ENCODE measurements around the gene ARRB1. TPM values are rescaled to one million over a fixed set of nuclear protein-coding genes. Genes with fewer than 3 reads are reported as not detected.
A peak's percentile ranks its signal among the peaks of the same experiment; 100 is the strongest.

The ARRB1 gene
- total and polyA plus RNA-seq, 2 of the 13 experiments (the other 11 are each of a cell fraction or from before 2014, with no cell fraction given): 22.5 to 35.7 TPM

DNA sequence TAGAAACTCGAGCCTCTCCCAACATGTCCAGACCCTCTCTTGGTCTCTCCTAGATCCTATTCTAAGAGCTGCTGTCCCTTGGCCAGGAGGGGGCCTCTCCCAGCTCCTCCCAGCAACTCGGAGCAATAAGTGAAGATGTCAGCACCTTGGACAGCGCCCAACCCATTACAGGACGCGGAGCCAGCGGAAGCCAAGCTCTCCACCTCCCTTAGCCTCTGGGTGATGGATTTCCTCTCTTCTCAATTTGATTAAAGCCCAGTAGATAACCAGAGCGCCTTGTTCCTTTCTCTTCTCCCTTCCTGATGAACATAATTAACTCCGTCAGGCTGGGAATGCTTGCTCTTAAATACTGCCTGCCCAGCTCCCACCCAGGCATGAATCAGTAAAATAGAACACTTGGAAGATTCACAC is 137.0 kb downstream of the ARRB1 start (continued):
- peak; percentile 89 for TF ChIP-seq IKZF4 (CRISPR knock-in tag; IDR thresholded peaks at IDR 0.05; ENCODE audit: borderline replicate concordance, low read depth, not compliant biosample characterization)
- TF ChIP-seq FLYWCH1 (CRISPR knock-in tag; IDR thresholded peaks at IDR 0.05): peak; percentile 63; the same call in 1 of the 2 replicates
- TF ChIP-seq XBP1 (CRISPR knock-in tag; IDR thresholded peaks at IDR 0.05): peak; percentile 83; the same call in 1 of the 2 replicates
- no peak for TF ChIP-seq GTF3A (CRISPR knock-in tag; conservative IDR thresholded peaks at IDR 0.05)
- no peak for TF ChIP-seq ZNF17 (CRISPR knock-in tag; IDR thresholded peaks at IDR 0.05)
- TF ChIP-seq SNAPC5 (CRISPR knock-in tag; IDR thresholded peaks at IDR 0.05; ENCODE audit: borderline replicate concordance): no peak; the same call in 1 of the 2 replicates
- peak; percentile 70 for TF ChIP-seq ATF3 (CRISPR knock-in tag; IDR thresholded peaks at IDR 0.05)
- no peak for TF ChIP-seq ZNF326 (CRISPR knock-in tag; IDR thresholded peaks at IDR 0.05; ENCODE audit: borderline replicate concordance)
- TF ChIP-seq, protein P1, sequence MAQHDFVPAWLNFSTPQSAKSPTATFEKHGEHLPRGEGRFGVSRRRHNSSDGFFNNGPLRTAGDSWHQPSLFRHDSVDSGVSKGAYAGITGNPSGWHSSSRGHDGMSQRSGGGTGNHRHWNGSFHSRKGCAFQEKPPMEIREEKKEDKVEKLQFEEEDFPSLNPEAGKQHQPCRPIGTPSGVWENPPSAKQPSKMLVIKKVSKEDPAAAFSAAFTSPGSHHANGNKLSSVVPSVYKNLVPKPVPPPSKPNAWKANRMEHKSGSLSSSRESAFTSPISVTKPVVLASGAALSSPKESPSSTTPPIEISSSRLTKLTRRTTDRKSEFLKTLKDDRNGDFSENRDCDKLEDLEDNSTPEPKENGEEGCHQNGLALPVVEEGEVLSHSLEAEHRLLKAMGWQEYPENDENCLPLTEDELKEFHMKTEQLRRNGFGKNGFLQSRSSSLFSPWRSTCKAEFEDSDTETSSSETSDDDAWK (CRISPR knock-in tag; IDR thresholded peaks at IDR 0.05): no peak
- no peak for TF ChIP-seq SAFB2 (CRISPR knock-in tag; IDR thresholded peaks at IDR 0.05; ENCODE audit: borderline replicate concordance, low read depth)
- TF ChIP-seq ZNF274 (CRISPR knock-in tag; IDR thresholded peaks at IDR 0.05): peak; percentile 86
- no peak for TF ChIP-seq NBN (conservative IDR thresholded peaks at IDR 0.05)
- TF ChIP-seq ZKSCAN1 (IDR thresholded peaks at IDR 0.05; ENCODE audit: low read length): no peak
- peak; percentile 89; the same call in 1 of the 2 replicates for TF ChIP-seq ZNF558 (CRISPR knock-in tag; IDR thresholded peaks at IDR 0.05; ENCODE audit: borderline replicate concordance)
- TF ChIP-seq ZNF335 (CRISPR knock-in tag; IDR thresholded peaks at IDR 0.05): peak; percentile 91
- peak; percentile 94; the same call in 1 of the 2 replicates for TF ChIP-seq PRMT3 (CRISPR knock-in tag; IDR thresholded peaks at IDR 0.05; ENCODE audit: borderline replicate concordance, low read depth)
- peak; percentile 92; the same call in 1 of the 2 replicates for TF ChIP-seq GPN1 (CRISPR knock-in tag; IDR thresholded peaks at IDR 0.05; ENCODE audit: borderline replicate concordance)
- no peak for TF ChIP-seq SETDB1 (CRISPR knock-in tag; IDR thresholded peaks at IDR 0.05; ENCODE audit: borderline replicate concordance)
- TF ChIP-seq ATRX (CRISPR knock-in tag; IDR thresholded peaks at IDR 0.05; ENCODE audit: borderline replicate concordance): no peak
- TF ChIP-seq, protein P2, sequence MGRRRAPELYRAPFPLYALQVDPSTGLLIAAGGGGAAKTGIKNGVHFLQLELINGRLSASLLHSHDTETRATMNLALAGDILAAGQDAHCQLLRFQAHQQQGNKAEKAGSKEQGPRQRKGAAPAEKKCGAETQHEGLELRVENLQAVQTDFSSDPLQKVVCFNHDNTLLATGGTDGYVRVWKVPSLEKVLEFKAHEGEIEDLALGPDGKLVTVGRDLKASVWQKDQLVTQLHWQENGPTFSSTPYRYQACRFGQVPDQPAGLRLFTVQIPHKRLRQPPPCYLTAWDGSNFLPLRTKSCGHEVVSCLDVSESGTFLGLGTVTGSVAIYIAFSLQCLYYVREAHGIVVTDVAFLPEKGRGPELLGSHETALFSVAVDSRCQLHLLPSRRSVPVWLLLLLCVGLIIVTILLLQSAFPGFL (CRISPR knock-in tag; IDR thresholded peaks at IDR 0.05): no peak
- TF ChIP-seq, protein P3, sequence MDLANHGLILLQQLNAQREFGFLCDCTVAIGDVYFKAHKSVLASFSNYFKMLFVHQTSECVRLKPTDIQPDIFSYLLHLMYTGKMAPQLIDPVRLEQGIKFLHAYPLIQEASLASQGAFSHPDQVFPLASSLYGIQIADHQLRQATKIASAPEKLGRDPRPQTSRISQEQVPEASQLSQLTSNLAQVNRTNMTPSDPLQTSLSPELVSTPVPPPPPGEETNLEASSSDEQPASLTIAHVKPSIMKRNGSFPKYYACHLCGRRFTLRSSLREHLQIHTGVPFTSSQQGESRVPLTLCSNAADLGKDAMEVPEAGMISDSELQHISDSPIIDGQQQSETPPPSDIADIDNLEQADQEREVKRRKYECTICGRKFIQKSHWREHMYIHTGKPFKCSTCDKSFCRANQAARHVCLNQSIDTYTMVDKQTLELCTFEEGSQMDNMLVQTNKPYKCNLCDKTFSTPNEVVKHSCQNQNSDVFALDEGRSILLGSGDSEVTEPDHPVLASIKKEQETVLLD (CRISPR knock-in tag; IDR thresholded peaks at IDR 0.05; ENCODE audit: low read depth): no peak
- peak; percentile 88 for TF ChIP-seq ZNF280D (CRISPR knock-in tag; IDR thresholded peaks at IDR 0.05)
